NCI-H69 (cell line): ENCODE measurements around the gene IGSF3.

ENCODE experiments used
- DNase-seq: peaks from one replicate; lab custom pipeline; 2025; lab: John Stamatoyannopoulos, UW

Gene IGSF3

GRCh38 chr1:116686723-116687352, 19.3 kb upstream of the IGSF3 start:
- DNase-seq, result no peak

GRCh38 chr1:116686175-116686574, 18.6 kb upstream of the IGSF3 start:
- DNase-seq, result no peak

- no peak for DNase-seq
Observed at GRCh38 chr1:116684575-116684974, 17.0 kb upstream of the IGSF3 start.

GRCh38 chr1:116682641-116683221, 15.2 kb upstream of the IGSF3 start:
- no peak for DNase-seq

GRCh38 chr1:116681343-116681899, 13.9 kb upstream of the IGSF3 start:
- no peak for DNase-seq

GRCh38 chr1:116680752-116681151, 13.2 kb upstream of the IGSF3 start:
- DNase-seq, result no peak

- DNase-seq, result no peak
Observed at GRCh38 chr1:116679828-116680628, 12.5 kb upstream of the IGSF3 start.

- DNase-seq, result peak; percentile 6
Observed at GRCh38 chr1:116679091-116679827, 11.7 kb upstream of the IGSF3 start.

GRCh38 chr1:116678732-116679090, 11.2 kb upstream of the IGSF3 start:
- DNase-seq, result no peak

GRCh38 chr1:116677474-116678062, 10.0 kb upstream of the IGSF3 start:
- DNase-seq, result no peak

GRCh38 chr1:116676291-116676690, 8.8 kb upstream of the IGSF3 start:
- no peak for DNase-seq

- no peak for DNase-seq
Observed at GRCh38 chr1:116674751-116675150, 7.2 kb upstream of the IGSF3 start.

GRCh38 chr1:116674011-116674531, 6.5 kb upstream of the IGSF3 start:
- no peak for DNase-seq

- peak; percentile 29 for DNase-seq
Observed at GRCh38 chr1:116671912-116672311, 4.4 kb upstream of the IGSF3 start.

GRCh38 chr1:116671072-116671760, 3.7 kb upstream of the IGSF3 start:
- DNase-seq, result no peak

- no peak for DNase-seq
Observed at GRCh38 chr1:116668277-116668676, 744 bp upstream of the IGSF3 start.

- DNase-seq, result peak; percentile 75
Observed at GRCh38 chr1:116667078-116667574, 407 bp downstream of the IGSF3 start.

GRCh38 chr1:116666187-116667077, 1.1 kb downstream of the IGSF3 start:
- peak; percentile 56 for DNase-seq

- no peak for DNase-seq
Observed at GRCh38 chr1:116664978-116665371, 2.6 kb downstream of the IGSF3 start.
